IPS-18a (cell line): ENCODE data around the gene CHKA.

ENCODE experiments used
- H3K27ac ChIP-seq: one replicate; pipeline ENCODE4 v1.5.1; 2013; ENCODE audit warnings: low read length
- H3K27me3 ChIP-seq: one replicate; pipeline ENCODE4 v1.6.1; 2013; ENCODE audit warnings: mild to moderate bottlenecking, low read length; ENCODE audit not compliant: control insufficient read depth, insufficient read depth
- H3K36me3 ChIP-seq: one replicate; pipeline ENCODE4 v1.6.1; 2013; ENCODE audit warnings: low read depth, low read length; ENCODE audit not compliant: control insufficient read depth
- H3K4me1 ChIP-seq: one replicate; pipeline ENCODE4 v1.6.1; 2013; ENCODE audit warnings: low read depth, low read length; ENCODE audit not compliant: control insufficient read depth
- H3K4me3 ChIP-seq: one replicate; pipeline ENCODE4 v1.5.1; 2013; ENCODE audit warnings: low read length
- H3K9ac ChIP-seq: one replicate; pipeline ENCODE4 v1.6.1; 2013; ENCODE audit warnings: mild to moderate bottlenecking, low read length, moderate library complexity
- H3K9me3 ChIP-seq: one replicate; pipeline ENCODE4 v1.6.1; 2013; ENCODE audit warnings: low read depth, low read length; ENCODE audit not compliant: control insufficient read depth

The CHKA gene

GRCh38 chr11:68010090-68011041 is 110.8 kb downstream of the CHKA start, which contains the start of gene ALDH3B1:
ALDH3B1 (plus strand) TSS chr11:68010327; CDS start chr11:68015298, 4,971 bp downstream.
- H3K4me1 ChIP-seq, result peaks cover 11% of the 10 kb centered on the region
- H3K9me3 ChIP-seq, result no peaks in the 10 kb centered on the region
- no peaks in the 10 kb centered on the region for H3K36me3 ChIP-seq
- no peak within 1 kb of the TSS for H3K9ac ChIP-seq
- no peaks in the 10 kb centered on the region for H3K27me3 ChIP-seq
- no peak within 1 kb of the TSS for H3K4me3 ChIP-seq
- no peak within 1 kb of the TSS for H3K27ac ChIP-seq

- H3K36me3 ChIP-seq, result no peaks in the 10 kb centered on the region
- H3K27me3 ChIP-seq, result no peaks in the 10 kb centered on the region
- H3K9ac ChIP-seq, result no peak overlapping the region
- H3K27ac ChIP-seq, result no peak overlapping the region
- H3K4me1 ChIP-seq, result peaks cover 11% of the 10 kb centered on the region
- H3K4me3 ChIP-seq, result no peak overlapping the region
- H3K9me3 ChIP-seq, result no peaks in the 10 kb centered on the region
Observed at GRCh38 chr11:68009391-68010089, 111.6 kb downstream of the CHKA start.

- Histone ChIP-seq H3K36me3 (no peaks in the 10 kb centered on the region), H3K27ac (no peak overlapping the region), H3K4me3 (no peak overlapping the region), H3K27me3 (no peaks in the 10 kb centered on the region), H3K9me3 (no peaks in the 10 kb centered on the region), H3K9ac (no peak overlapping the region), H3K4me1 (peaks cover 11% of the 10 kb centered on the region)
Observed at GRCh38 chr11:68008381-68009337, 112.5 kb downstream of the CHKA start.

- H3K27me3 ChIP-seq, result peaks cover 2% of the 10 kb centered on the region
- no peaks in the 10 kb centered on the region for H3K36me3 ChIP-seq
- H3K4me1 ChIP-seq, result peaks cover 11% of the 10 kb centered on the region
- no peak overlapping the region for H3K9ac ChIP-seq
- no peaks in the 10 kb centered on the region for H3K9me3 ChIP-seq
- no peak overlapping the region for H3K27ac ChIP-seq
- H3K4me3 ChIP-seq, result no peak overlapping the region
Observed at GRCh38 chr11:68007498-68008380, 113.4 kb downstream of the CHKA start.

- Histone ChIP-seq H3K36me3 (no peaks in the 10 kb centered on the region), H3K27me3 (peaks cover 6% of the 10 kb centered on the region), H3K9me3 (no peaks in the 10 kb centered on the region), H3K4me3 (no peak overlapping the region), H3K27ac (no peak overlapping the region), H3K9ac (no peak overlapping the region), H3K4me1 (peaks cover 11% of the 10 kb centered on the region)
Observed at GRCh38 chr11:68006606-68007166, 114.5 kb downstream of the CHKA start.

GRCh38 chr11:68004551-68005335 is 116.4 kb downstream of the CHKA start:
- Histone ChIP-seq H3K4me1 (no peaks in the 10 kb centered on the region), H3K9ac (no peak overlapping the region), H3K9me3 (no peaks in the 10 kb centered on the region), H3K36me3 (no peaks in the 10 kb centered on the region), H3K4me3 (peak overlapping the region; percentile 34), H3K27me3 (peaks cover 6% of the 10 kb centered on the region), H3K27ac (no peak overlapping the region)

GRCh38 chr11:68003846-68004550 is 117.2 kb downstream of the CHKA start, which contains the start of gene UNC93B1:
UNC93B1 (minus strand) TSS chr11:68004097; CDS start chr11:68004043, 54 bp downstream.
- Histone ChIP-seq H3K27me3 (peaks cover 6% of the 10 kb centered on the region), H3K36me3 (no peaks in the 10 kb centered on the region), H3K9ac (no peak within 1 kb of the TSS), H3K27ac (no peak within 1 kb of the TSS), H3K9me3 (no peaks in the 10 kb centered on the region), H3K4me3 (peak within 1 kb of the TSS; percentile 34), H3K4me1 (no peaks in the 10 kb centered on the region)

- H3K9ac ChIP-seq, result no peak overlapping the region
- no peaks in the 10 kb centered on the region for H3K9me3 ChIP-seq
- no peaks in the 10 kb centered on the region for H3K36me3 ChIP-seq
- peaks cover 6% of the 10 kb centered on the region for H3K27me3 ChIP-seq
- peak overlapping the region; percentile 34 for H3K4me3 ChIP-seq
- H3K27ac ChIP-seq, result no peak overlapping the region
- H3K4me1 ChIP-seq, result no peaks in the 10 kb centered on the region
Observed at GRCh38 chr11:68002938-68003845, 118.0 kb downstream of the CHKA start.
